ENCODE measurements around the gene ZNF625. TPM values are rescaled to one million over a fixed set of nuclear protein-coding genes. Genes with fewer than 3 reads are reported as not detected.

Gene ZNF625
- total RNA-seq, 3 donors from 2014 or later, result 3.1 to 8.0 (median 3.9) TPM

Other genes with a start within 250 kb of the ZNF625 start
- 10 to 100 TPM; 16.3 to 25.2 (median 17.1) TPM for gene ZNF700, start 231.6 kb downstream of the ZNF625 start, total RNA-seq
- 1 to 10 TPM; 4.7 to 8.9 (median 6.7) TPM for gene ZNF763, start 191.7 kb downstream of the ZNF625 start, total RNA-seq
- 1 to 10 TPM; 1.8 to 4.7 (median 2.5) TPM for gene ZNF433, start 121.1 kb downstream of the ZNF625 start, total RNA-seq
- gene ZNF878, start 103.8 kb downstream of the ZNF625 start, total RNA-seq, result under 1 TPM; 0.19 to 0.26 (median 0.22) TPM
- 10 to 100 TPM; 11.7 to 17.1 (median 15.2) TPM for gene ZNF844, start 92.0 kb downstream of the ZNF625 start, total RNA-seq
- gene ZNF20, start 16.4 kb downstream of the ZNF625 start, total RNA-seq, result 1 to 10 TPM; 4.4 to 7.0 (median 6.0) TPM
- 10 to 100 TPM in 1 of 3 donors, 1 to 10 TPM in 2; 6.3 to 12.1 (median 8.7) TPM for gene ZNF136, start 6.4 kb upstream of the ZNF625 start, total RNA-seq
- 10 to 100 TPM; 17.8 to 22.8 (median 21.7) TPM for gene ZNF44, start 138.1 kb upstream of the ZNF625 start, total RNA-seq
- 1 to 10 TPM; 2.7 to 4.1 (median 4.0) TPM for gene ZNF563, start 176.9 kb upstream of the ZNF625 start, total RNA-seq
- 1 to 10 TPM; 2.2 to 3.9 (median 2.5) TPM for gene ZNF442, start 208.9 kb upstream of the ZNF625 start, total RNA-seq
- 1 to 10 TPM; 6.0 to 7.4 (median 7.3) TPM for gene ZNF799, start 244.5 kb upstream of the ZNF625 start, total RNA-seq

All from mucosa of descending colon (tissue), 3 donors.